ENCODE results near the gene SEMA3A. TPM values are rescaled to one million over a fixed set of nuclear protein-coding genes. Genes with fewer than 3 reads are reported as not detected.

The SEMA3A gene
- total and polyA plus RNA-seq, 2 experiments from 2014 or later: 19.8 to 46.4 TPM

- H3K9me3 Mint-ChIP-seq: no peaks in the 10 kb centered on the region
- H4K20me1 ChIP-seq (replicated peaks; ENCODE audit: insufficient read depth): no peaks in the 10 kb centered on the region
- TF ChIP-seq ETS1 (IDR thresholded peaks at IDR 0.05) (no peak), REST (IDR thresholded peaks at IDR 0.05; ENCODE audit: unreplicated experiment) (no peak), ZNF114 (CRISPR knock-in tag; IDR thresholded peaks at IDR 0.05) (no peak), POLR2AphosphoS5 (IDR thresholded peaks at IDR 0.05; ENCODE audit: low read depth) (no peak), STAT1 (IDR thresholded peaks at IDR 0.05; ENCODE audit: unreplicated experiment) (no peak), CTCF (conservative IDR thresholded peaks at IDR 0.05; ENCODE audit: low read depth in 2 of 2) (no peak), JUNB (IDR thresholded peaks at IDR 0.05; ENCODE audit: unreplicated experiment) (no peak), EZH2phosphoT487 (IDR thresholded peaks at IDR 0.05; ENCODE audit: unreplicated experiment) (no peak), EZH2 (IDR thresholded peaks at IDR 0.05; ENCODE audit: low read depth, unreplicated experiment) (no peak), NANOG (IDR thresholded peaks at IDR 0.05; ENCODE audit: borderline replicate concordance) (no peak), ZNF331 (CRISPR knock-in tag; IDR thresholded peaks at IDR 0.05; ENCODE audit: low read depth) (no peak), ZNF462 (CRISPR knock-in tag; IDR thresholded peaks at IDR 0.05) (no peak)
- no peak overlapping the region for H3K4me2 ChIP-seq
- no peak overlapping the region for H3K4me3 Mint-ChIP-seq
- H3K27me3 ChIP-seq (ENCODE audit: insufficient read depth): no peaks in the 10 kb centered on the region
- no peaks in the 10 kb centered on the region for H3K79me2 ChIP-seq (replicated peaks; ENCODE audit: insufficient read depth)
- H3K4me1 ChIP-seq (ENCODE audit: insufficient read depth): peaks cover 3% of the 10 kb centered on the region; the same call in 1 of the 2 replicates
- DNase-seq (ENCODE audit: low spot score): no peak
- ATAC-seq: no peak
- no peak overlapping the region for H3K4me3 ChIP-seq
- H2AFZ ChIP-seq: no peak overlapping the region
- H3K36me3 Mint-ChIP-seq (ENCODE audit: low read depth): peaks cover 14% of the 10 kb centered on the region; the same call in 2 of the 3 replicates
- no peaks in the 10 kb centered on the region for H3K36me3 ChIP-seq (ENCODE audit: insufficient read depth)
- no peaks in the 10 kb centered on the region for H3F3A ChIP-seq (replicated peaks; ENCODE audit: low read depth)
- no peaks in the 10 kb centered on the region for H3K27me3 Mint-ChIP-seq (ENCODE audit: insufficient read depth, low read depth, poor library complexity)
- peak overlapping the region; percentile 12; the same call in 1 of the 2 replicates for H3K27ac Mint-ChIP-seq
- peaks cover 8% of the 10 kb centered on the region; the same call in 2 of the 3 replicates for H3K4me1 Mint-ChIP-seq
- no peaks in the 10 kb centered on the region for H3K9me2 ChIP-seq (ENCODE audit: insufficient read depth)
- 0 out of 2 replicates have a peak overlapping the region, but pooled peaks have one; percentile 17 for H3K27ac ChIP-seq (ENCODE audit: low read depth)
Observed at GRCh38 chr7:84022684-84023308, 171.8 kb downstream of the SEMA3A start.
